Muscle layer of colon (tissue), 2 donors: ENCODE data around the gene FAM118A.
A peak's percentile ranks its signal among the peaks of the same experiment; 100 is the strongest.

Experiments used
- H3K27ac ChIP-seq: one replicate; pipeline ENCODE4 v1.7.0; 2013; ENCODE audit warnings: low read depth, mild to moderate bottlenecking, low read length, moderate library complexity
- H3K27me3 ChIP-seq, 2 donors: one replicate each; pipeline ENCODE4 v1.7.0; 2013; ENCODE audit warnings: low read length in 2 of 2, mild to moderate bottlenecking in 2 of 2; ENCODE audit not compliant: insufficient read depth in 2 of 2, control insufficient read depth in 1 of 2
- H3K36me3 ChIP-seq: one replicate; pipeline ENCODE4 v1.7.0; 2013; ENCODE audit warnings: mild to moderate bottlenecking, low read length; ENCODE audit not compliant: insufficient read depth
- H3K4me1 ChIP-seq: one replicate; pipeline ENCODE4 v1.7.0; 2013; ENCODE audit warnings: mild to moderate bottlenecking, low read length; ENCODE audit not compliant: insufficient read depth
- H3K4me3 ChIP-seq, 2 donors: one replicate each; pipeline ENCODE4 v1.7.0; 2013; ENCODE audit warnings: low read length in 2 of 2, low read depth in 1 of 2, mild to moderate bottlenecking in 1 of 2, moderate library complexity in 1 of 2
- H3K9ac ChIP-seq: one replicate; pipeline ENCODE4 v1.7.0; 2013; ENCODE audit warnings: low read length
- H3K9me3 ChIP-seq: one replicate; pipeline ENCODE4 v1.7.0; 2013; ENCODE audit warnings: mild to moderate bottlenecking, low read length
- donor health status: abdominal sarcoma.
- donor health status: Adenocarcinoma of cecum.

Gene FAM118A

DNA sequence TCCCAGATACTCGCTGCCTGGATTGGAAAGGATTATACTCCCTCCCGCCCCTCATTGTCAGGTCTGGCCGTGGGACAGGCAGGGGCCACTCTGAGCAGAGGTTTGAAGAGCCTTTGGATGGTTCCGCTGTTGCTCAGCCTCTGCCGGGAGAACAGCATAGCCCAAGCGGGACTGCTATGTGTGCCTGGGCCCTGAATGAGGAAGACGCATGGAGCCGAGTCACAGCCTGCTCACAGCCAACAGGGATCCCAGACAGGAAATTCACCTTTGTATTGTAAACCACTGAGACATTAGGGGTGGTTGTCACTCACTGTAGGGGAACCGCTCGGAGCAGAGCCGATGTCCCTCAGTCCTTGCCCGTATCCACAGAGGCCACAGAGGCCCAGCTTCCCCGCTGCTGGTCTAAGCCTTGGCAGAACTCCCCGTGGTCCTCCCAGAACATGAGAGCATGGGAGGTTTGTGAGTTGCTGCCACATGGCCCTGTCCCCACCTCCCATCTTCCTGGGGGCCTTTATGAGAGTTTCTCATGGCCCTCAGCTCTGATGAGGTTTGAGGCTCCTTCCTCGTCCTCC is 10.7 kb upstream of the FAM118A start:
- Histone ChIP-seq H3K9ac (no peak overlapping the region), H3K9me3 (no peaks in the 10 kb centered on the region), H3K27me3 (no peaks in the 10 kb centered on the region), H3K36me3 (no peaks in the 10 kb centered on the region), H3K4me1 (no peaks in the 10 kb centered on the region), H3K27ac (no peak overlapping the region), H3K4me3 (no peak overlapping the region)

- no peaks in the 10 kb centered on the region for H3K4me1 ChIP-seq
- no peak overlapping the region for H3K9ac ChIP-seq
- no peaks in the 10 kb centered on the region for H3K9me3 ChIP-seq
These were observed 7.0 kb upstream of the FAM118A start for GRCh38 chr22:45302751-45303150.

DNA sequence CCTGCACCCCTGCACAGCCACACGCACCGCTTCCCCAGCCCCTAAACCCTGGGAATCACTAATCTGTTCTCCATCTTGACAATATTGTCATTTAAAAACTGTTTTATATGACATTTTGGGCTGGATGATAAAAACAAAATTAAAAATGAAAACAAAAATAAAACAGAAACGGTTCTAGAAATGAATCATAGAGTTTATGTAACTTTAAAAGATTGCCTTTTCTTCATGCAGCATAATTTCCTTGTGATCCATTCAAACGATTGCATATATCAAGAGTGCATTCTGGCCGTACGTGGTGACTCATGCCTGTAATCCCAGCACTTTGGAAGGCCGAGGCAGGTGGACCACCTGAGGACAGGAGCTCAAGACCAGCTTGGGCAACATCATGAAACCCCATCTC is 6.6 kb upstream of the FAM118A start:
- H3K4me1 ChIP-seq = no peaks in the 10 kb centered on the region

More at GRCh38 chr22:45302751-45303150, 7.0 kb upstream of the FAM118A start:
- no peaks in the 10 kb centered on the region for H3K36me3 ChIP-seq
- no peaks in the 10 kb centered on the region for H3K27me3 ChIP-seq
- no peak overlapping the region for H3K27ac ChIP-seq
- no peak overlapping the region for H3K4me3 ChIP-seq

GRCh38 chr22:45304971-45305370 is 4.8 kb upstream of the FAM118A start:
- no peaks in the 10 kb centered on the region for H3K27me3 ChIP-seq
- H3K4me1 ChIP-seq = no peaks in the 10 kb centered on the region
- no peaks in the 10 kb centered on the region for H3K36me3 ChIP-seq
- no peak overlapping the region for H3K27ac ChIP-seq
- no peak overlapping the region for H3K9ac ChIP-seq
- H3K4me3 ChIP-seq = no peak overlapping the region
- no peaks in the 10 kb centered on the region for H3K9me3 ChIP-seq

More for the DNA sequence above, 6.6 kb upstream of the FAM118A start:
- Histone ChIP-seq H3K9me3 (no peaks in the 10 kb centered on the region), H3K27ac (no peak overlapping the region), H3K9ac (no peak overlapping the region), H3K27me3 (no peaks in the 10 kb centered on the region), H3K36me3 (no peaks in the 10 kb centered on the region), H3K4me3 (no peak overlapping the region)

DNA sequence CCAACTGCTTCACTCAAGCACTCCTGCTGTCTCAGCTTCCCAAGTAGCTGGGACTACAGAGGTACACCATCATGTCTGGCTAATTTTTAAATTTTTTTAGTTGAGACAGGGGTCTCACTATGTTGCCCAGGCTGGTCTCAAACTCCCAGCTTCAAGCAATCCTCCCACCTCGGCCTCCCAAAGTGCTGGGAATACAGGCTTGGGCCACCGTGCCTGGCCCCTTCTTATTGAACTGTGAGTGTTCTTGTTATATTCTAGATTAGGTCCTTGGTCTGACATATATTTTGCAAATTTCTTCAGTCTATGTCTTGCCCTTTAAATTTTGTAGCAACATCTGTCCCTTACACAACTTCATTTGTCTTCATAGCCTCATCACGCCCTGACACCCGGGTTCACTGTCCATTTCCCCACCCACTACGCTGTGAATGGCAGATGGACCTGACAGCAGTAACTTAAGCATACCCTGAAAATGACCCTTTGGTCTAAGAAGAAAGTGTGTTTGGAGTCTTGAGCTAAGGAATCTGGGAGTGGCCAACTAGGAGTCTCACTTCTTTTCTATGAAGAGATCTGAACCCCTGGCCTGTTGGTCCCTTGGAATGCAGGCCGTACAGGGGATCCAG is 4.2 kb upstream of the FAM118A start:
- Histone ChIP-seq H3K9ac (no peak overlapping the region), H3K36me3 (no peaks in the 10 kb centered on the region), H3K4me3 (no peak overlapping the region), H3K4me1 (peaks cover 3% of the 10 kb centered on the region), H3K9me3 (no peaks in the 10 kb centered on the region), H3K27me3 (no peaks in the 10 kb centered on the region), H3K27ac (no peak overlapping the region)

GRCh38 chr22:45306139-45306538 is 3.6 kb upstream of the FAM118A start:
- H3K4me3 ChIP-seq = no peak overlapping the region
- H3K27ac ChIP-seq = no peak overlapping the region
- H3K4me1 ChIP-seq = peaks cover 8% of the 10 kb centered on the region
- H3K9me3 ChIP-seq = no peaks in the 10 kb centered on the region
- H3K36me3 ChIP-seq = no peaks in the 10 kb centered on the region
- H3K27me3 ChIP-seq = no peaks in the 10 kb centered on the region
- no peak overlapping the region for H3K9ac ChIP-seq

DNA sequence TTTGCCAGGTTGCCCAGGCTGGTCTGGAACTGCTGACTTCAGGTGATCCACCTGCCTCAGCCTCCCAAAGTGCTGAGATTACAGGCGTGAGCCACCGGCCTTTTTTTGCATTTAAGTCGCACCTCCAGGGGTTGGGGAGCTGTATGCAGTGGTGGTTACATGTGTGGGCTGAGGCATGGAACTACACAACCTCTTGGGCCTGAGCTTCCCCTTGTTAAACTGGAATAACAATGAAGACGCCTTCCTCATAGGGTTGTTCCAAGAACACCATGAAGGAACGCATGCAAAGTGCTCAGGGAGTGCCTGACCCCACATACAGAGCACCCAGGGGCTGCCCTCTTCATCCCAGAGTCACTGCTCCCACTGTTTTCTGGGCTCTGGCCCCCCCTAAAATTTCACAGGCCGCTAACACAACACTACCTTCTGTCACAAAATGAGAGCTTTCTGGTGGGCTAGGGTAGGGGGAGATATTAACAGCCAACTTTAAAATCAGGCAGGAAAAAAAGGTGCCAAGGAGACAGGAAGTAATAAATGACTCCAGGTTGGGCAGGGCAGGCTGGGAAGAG is 1.3 kb upstream of the FAM118A start:
- peaks cover 14% of the 10 kb centered on the region for H3K4me1 ChIP-seq
- no peaks in the 10 kb centered on the region for H3K36me3 ChIP-seq
- no peak overlapping the region for H3K9ac ChIP-seq
- no peak overlapping the region for H3K27ac ChIP-seq
- H3K9me3 ChIP-seq = no peaks in the 10 kb centered on the region
- H3K4me3 ChIP-seq = no peak overlapping the region
- H3K27me3 ChIP-seq = no peaks in the 10 kb centered on the region

- H3K9me3 ChIP-seq = no peaks in the 10 kb centered on the region
- H3K9ac ChIP-seq = peak overlapping the region; percentile 57
- H3K27ac ChIP-seq = peak overlapping the region; percentile 80
- peak overlapping the region; percentile 23 to 88 for H3K4me3 ChIP-seq
- H3K36me3 ChIP-seq = no peaks in the 10 kb centered on the region
- H3K4me1 ChIP-seq = peaks cover 14% of the 10 kb centered on the region
- no peaks in the 10 kb centered on the region for H3K27me3 ChIP-seq
These were observed 745 bp upstream of the FAM118A start for GRCh38 chr22:45308957-45309421.

- H3K4me3 ChIP-seq = peak overlapping the region; percentile 76 to 83
- peak overlapping the region; percentile 90 for H3K27ac ChIP-seq
- H3K4me1 ChIP-seq = peaks cover 14% of the 10 kb centered on the region
- no peaks in the 10 kb centered on the region for H3K36me3 ChIP-seq
- peak overlapping the region; percentile 71 for H3K9ac ChIP-seq
- no peaks in the 10 kb centered on the region for H3K27me3 ChIP-seq
- H3K9me3 ChIP-seq = no peaks in the 10 kb centered on the region
These were observed 720 bp downstream of the FAM118A start for GRCh38 chr22:45310331-45310976.

- H3K4me1 ChIP-seq = peaks cover 14% of the 10 kb centered on the region
- H3K36me3 ChIP-seq = no peaks in the 10 kb centered on the region
- no peak overlapping the region for H3K27ac ChIP-seq
- H3K4me3 ChIP-seq = peak overlapping the region; percentile 76 to 83
- H3K9me3 ChIP-seq = no peaks in the 10 kb centered on the region
- no peaks in the 10 kb centered on the region for H3K27me3 ChIP-seq
- H3K9ac ChIP-seq = peak overlapping the region; percentile 71
These were observed 1.3 kb downstream of the FAM118A start for GRCh38 chr22:45310977-45311531.

DNA sequence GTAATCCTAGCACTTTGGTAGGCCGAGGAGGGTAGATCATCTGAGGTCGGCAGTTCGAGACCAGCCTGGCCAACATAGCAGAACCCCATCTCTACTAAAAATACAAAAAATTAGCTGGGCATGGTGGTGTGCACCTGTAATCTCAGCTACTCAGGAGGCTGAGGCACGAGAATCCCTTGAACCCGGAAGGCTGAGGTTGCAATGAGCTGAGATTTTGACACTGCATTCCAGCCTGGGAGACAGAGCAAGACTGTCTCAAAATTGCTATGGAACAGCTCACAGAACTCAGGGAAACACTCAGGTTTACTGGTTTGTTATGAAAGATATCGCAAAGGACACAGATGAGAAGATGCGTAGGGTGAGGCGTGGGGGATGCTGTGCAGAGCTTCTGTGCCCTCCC is 2.7 kb downstream of the FAM118A start:
- Histone ChIP-seq H3K27me3 (no peaks in the 10 kb centered on the region), H3K36me3 (no peaks in the 10 kb centered on the region), H3K27ac (no peak overlapping the region), H3K9me3 (no peaks in the 10 kb centered on the region), H3K9ac (no peak overlapping the region), H3K4me3 (no peak overlapping the region), H3K4me1 (peaks cover 15% of the 10 kb centered on the region)
